Measurements from ENCODE around the gene FBLN2.

FBLN2 gene

DNA sequence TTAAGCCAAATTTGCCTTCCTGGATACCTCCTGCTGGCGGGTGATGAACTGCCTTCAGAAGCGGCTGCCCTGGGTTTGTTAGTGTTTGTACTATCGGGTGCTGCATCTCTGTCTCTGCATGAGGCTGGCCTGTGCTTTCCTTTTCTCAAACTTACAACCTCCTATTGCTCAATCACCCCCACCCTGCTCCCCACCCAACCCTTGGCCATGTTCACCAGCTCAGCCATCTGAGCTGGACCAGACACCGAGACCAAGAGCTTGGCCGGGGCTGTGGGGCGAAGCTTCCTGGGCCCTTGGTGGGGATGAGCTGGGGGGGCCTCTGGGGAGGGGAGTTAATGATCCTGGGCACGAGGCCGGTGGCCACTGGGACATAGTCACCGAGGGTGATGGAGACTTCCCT lies 16.8 kb upstream of the FBLN2 start:
- DNase-seq (ENCODE audit: low read depth in 2 of 2): no peak

GRCh38 chr3:13532631-13533030 lies 16.3 kb upstream of the FBLN2 start:
- no peak for DNase-seq (ENCODE audit: low read depth in 2 of 2)

DNA sequence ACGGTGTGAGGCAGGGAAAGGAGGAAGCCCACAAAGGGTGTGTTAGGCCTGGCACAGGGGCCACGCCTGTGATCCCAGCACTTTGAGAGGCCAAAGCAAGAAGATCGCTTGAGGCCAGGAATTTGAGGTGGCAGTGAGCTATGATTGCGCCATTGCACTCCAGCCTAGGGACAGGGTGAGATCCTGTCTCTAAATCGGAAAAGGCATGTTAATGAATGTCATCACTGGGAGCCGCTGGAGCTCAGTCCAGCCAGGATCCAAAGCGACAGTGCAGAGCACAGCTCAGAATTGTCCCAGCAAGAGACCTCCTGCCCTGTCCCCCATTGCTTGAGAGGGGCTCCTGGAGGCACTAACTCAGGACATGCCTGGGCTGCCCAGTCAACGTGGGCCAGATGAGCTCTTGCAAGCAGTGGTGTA lies 15.0 kb upstream of the FBLN2 start:
- no peak for DNase-seq (ENCODE audit: low read depth in 2 of 2)

- no peak for DNase-seq (ENCODE audit: low read depth in 2 of 2)
These were observed 13.4 kb upstream of the FBLN2 start for GRCh38 chr3:13535526-13535875.

- DNase-seq (ENCODE audit: low read depth in 2 of 2): no peak
These were observed 13.0 kb upstream of the FBLN2 start for GRCh38 chr3:13535905-13536304.

GRCh38 chr3:13536432-13536831 lies 12.5 kb upstream of the FBLN2 start:
- DNase-seq (ENCODE audit: low read depth in 2 of 2): no peak

DNA sequence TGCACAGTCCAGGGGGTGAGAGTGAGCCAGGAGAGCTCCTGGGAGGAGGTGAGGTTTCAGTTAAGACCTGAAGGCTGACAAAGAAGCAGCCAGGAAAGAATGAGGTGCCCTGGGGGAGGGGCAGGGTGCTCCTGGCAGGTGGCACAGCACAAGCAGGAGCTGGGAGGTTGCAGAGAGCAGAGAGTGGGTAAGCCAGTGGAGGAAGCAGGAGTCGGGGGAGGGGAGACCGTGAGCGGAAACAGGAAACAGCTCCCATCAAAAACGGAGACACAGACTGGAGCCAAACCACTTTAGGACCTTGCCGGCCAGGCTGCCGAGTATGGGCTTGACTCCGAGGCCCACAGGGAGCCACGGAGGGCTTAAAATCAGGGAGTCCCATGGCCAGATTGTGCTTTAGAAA lies 12.1 kb upstream of the FBLN2 start:
- no peak for DNase-seq (ENCODE audit: low read depth in 2 of 2)

GRCh38 chr3:13537244-13537908 lies 11.5 kb upstream of the FBLN2 start:
- DNase-seq (ENCODE audit: low read depth in 2 of 2): no peak

- no peak for DNase-seq (ENCODE audit: low read depth in 2 of 2)
These were observed 11.0 kb upstream of the FBLN2 start for GRCh38 chr3:13537909-13538296.

DNA sequence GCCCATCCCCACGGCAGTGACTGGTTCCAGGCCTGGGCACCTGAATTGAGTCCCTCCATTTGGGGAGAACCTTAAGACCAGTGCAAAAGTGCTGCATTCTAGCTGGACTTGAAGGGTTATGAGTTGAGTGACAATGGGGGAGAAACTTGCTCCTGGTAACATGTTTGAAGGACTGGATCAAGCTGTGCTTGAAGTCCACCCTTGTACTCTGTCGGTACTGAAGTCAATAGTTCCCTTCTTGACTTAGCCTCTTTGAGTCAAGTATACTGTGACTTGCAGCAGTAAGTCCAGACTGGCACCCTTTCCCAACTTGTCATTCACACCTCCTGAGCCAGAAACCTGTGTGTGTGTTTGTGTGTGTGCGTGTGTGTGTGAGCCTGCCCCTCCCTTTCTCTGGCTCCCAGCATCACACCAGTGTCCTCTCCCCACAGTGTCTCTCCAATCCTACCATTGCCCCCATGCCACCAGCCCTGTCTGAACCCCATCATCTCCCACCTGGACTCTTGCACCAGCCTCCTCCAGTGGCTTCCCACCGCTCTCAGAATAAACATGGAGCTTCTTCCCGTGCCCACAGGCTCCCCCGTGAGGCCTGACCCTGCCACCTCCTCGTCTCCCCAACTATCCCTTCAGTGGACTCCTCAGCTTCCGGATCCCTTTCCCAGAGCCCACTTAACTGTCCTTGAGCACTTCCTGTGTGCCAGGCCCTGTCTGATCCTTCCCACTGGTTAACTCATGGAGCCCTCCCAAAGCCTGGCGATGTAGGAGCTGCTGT lies 10.2 kb upstream of the FBLN2 start:
- DNase-seq (ENCODE audit: low read depth in 2 of 2): no peak

GRCh38 chr3:13539292-13539638 lies 9.7 kb upstream of the FBLN2 start:
- no peak for DNase-seq (ENCODE audit: low read depth in 2 of 2)

- no peak for DNase-seq (ENCODE audit: low read depth in 2 of 2)
These were observed 9.3 kb upstream of the FBLN2 start for GRCh38 chr3:13539671-13540070.

- DNase-seq (ENCODE audit: low read depth in 2 of 2): no peak
These were observed 8.5 kb upstream of the FBLN2 start for GRCh38 chr3:13540297-13540995.

DNA sequence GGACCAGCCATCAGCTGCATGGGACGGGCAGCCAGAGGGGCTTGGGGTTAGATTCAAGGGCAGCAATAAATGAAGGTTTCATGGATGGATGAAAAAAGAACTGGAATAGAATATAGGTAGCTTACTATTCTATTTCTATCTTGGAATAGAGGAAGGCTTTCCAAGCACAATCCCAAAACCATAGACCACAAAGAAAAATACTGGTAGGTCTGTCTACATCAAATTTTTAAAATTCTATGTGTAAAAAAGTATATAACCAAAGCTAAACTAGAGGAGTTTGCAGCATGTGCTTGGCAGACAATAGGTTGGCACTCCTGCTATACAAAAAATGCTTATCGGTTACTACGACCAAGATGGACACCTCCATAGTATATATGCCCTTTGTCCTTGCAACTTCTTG lies 7.2 kb upstream of the FBLN2 start:
- no peak for DNase-seq (ENCODE audit: low read depth in 2 of 2)

DNA sequence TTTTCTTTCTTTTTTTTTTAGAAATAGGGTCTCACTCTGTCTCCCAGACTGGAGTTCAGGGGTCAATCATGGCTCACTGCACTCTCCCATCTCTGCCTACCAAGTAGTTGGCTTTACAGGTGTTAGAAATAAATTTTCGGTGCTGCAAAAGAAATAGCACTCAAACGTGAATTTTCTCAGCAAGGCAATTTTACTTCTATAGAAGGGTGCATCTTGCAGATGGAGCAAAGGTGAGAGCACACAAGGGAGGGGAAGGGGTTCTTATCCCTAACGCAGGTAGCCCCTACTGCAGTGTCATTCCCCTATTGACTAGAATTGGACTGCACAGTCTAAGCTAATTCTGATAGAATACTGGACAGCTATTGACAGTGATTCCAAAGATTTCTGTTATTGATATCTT lies 6.8 kb upstream of the FBLN2 start:
- DNase-seq (ENCODE audit: low read depth in 2 of 2): no peak

DNA sequence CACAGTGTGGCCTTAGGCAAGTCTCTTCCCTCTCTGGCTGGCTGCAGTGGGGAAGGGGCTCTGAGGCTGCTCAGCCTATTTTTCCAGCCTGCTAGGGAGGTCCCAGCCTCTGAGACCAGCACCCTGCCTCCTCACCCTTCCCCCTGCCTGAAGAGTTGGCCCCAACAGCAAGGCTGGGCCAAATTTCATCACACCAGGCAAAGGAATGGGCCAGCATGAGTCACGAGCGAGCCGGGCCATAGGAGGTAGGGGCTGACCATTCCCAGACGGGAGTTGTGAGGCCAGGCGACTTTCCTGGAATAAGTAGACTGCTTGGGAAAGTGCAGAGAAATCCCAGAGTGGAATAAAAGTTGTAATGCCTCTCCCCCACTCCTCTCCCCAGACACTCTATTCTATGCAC lies 5.7 kb upstream of the FBLN2 start:
- no peak for DNase-seq (ENCODE audit: low read depth in 2 of 2)

- DNase-seq (ENCODE audit: low read depth in 2 of 2): peak; percentile 39 to 41
These were observed 4.6 kb upstream of the FBLN2 start for GRCh38 chr3:13544293-13544831.

- DNase-seq (ENCODE audit: low read depth in 2 of 2): no peak
These were observed 3.8 kb upstream of the FBLN2 start for GRCh38 chr3:13544951-13545651.

DNA sequence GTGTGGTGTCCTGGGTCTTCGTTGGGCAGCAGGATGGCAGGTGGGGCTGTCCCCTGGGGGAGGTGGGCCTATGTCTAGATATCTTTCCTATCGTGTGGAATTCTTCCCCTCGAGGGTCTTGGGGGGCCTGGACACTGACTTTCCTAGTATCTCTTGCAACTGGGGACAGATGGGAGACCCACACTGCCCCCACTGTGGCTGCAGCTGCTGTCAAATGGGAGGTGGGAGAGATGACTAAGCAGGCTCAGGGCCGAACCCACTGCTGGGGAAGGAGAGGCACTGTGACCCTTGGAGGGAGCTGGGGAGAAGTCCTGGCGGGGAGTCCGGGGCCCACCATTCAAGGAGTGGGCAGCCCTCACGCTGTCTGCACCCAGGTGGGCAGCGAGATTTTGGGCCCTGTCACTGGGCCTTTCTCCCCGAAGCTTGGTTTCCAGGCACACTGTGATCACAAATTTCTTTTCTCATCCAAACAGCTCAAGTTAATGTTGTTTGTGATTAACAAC lies 2.9 kb upstream of the FBLN2 start:
- no peak for DNase-seq (ENCODE audit: low read depth in 2 of 2)

GRCh38 chr3:13546667-13547171 lies 2.2 kb upstream of the FBLN2 start:
- DNase-seq (ENCODE audit: low read depth in 2 of 2): no peak

GRCh38 chr3:13547591-13548371 lies 1.1 kb upstream of the FBLN2 start:
- no peak for DNase-seq (ENCODE audit: low read depth in 2 of 2)
